Measurements from ENCODE around the gene NPPB.
"Not testable (repeated sequence)": the region's sequence is repeated elsewhere in the genome, so short reads cannot be mapped to it uniquely, and the experiment has no call there.

NPPB gene

GRCh38 chr1:11858613-11858967 lies at the start of gene NPPB:
NPPB (minus strand) TSS chr1:11858945; CDS start chr1:11858833, 112 bp downstream.
- no peak for FAIRE-seq

DNA sequence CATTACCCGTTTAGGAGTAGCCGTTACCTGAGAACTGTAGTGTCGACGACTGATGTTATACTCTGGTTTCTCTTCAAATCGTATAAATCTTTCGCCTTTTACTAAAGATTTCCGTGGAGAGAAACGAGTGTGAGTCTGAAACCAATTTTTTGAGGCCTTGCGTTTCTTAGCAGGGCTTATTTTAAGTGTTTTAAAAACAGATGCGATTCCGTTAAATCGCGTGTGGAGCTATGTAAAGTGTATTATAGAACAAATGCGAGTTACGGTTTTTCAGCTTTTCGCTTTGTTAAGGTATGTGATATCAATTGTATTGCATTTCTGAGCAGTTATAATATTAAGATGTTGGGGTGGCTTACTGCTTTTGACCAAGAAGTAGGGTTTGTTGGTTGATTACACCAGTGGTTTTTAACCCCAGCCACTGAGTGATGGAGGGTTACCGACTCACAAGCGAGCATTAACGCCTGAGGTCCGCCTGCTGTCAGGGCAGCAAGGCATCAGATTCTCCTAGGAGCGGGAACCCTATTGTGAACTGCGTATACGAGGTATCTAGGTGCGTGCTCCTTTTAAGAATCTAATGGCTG lies 49.4 kb upstream of the NPPB start:
- no peak for FAIRE-seq

DNA sequence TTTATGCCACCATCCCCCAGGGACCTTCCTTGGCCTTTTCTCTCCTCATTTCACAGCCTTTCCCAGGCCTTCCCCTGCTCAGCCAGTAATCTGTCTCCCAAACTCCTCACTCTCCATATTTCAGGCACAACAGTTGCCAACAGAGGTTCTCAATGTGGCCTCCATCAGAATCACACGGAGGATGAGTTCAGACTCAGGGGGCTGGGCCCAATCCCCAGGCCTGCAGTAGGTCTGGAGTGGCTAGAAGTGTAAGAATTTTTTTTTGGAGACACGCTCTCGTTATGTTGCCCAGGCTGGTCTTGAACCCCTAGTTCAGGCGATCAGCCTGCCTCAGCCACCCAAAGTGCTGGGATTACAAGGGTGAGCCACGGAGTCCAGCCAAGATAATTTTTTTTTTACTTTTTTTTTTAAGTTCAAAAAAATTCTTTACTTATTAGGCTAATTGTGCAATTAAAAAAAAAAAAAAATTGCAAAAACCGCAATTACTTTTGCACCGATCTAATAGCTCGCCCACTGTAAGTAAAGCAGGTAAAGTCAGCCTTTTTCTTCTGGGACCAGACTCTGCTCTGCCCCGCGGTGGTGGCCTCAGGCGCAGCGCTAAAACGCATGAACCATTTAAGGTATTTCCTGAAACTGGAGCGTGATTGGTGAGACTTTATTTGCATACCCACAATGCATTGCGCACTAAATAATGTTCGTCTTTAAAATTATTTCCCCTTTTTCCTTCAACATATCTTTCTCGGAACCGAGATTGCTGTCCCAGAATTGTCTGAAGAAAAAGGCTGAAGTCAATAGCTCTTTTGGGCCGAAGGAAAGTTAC lies 48.7 kb upstream of the NPPB start:
- FAIRE-seq: peak; percentile 98

GRCh38 chr1:11906870-11907269 lies 48.1 kb upstream of the NPPB start:
- no peak for FAIRE-seq

- FAIRE-seq: no peak
Observed at GRCh38 chr1:11904978-11905377, 46.2 kb upstream of the NPPB start.

GRCh38 chr1:11904156-11904555 lies 45.4 kb upstream of the NPPB start:
- FAIRE-seq: not testable (repeated sequence)

- no peak for FAIRE-seq
Observed at GRCh38 chr1:11903210-11903609, 44.5 kb upstream of the NPPB start.

- not testable (repeated sequence) for FAIRE-seq
Observed at GRCh38 chr1:11901446-11901845, 42.7 kb upstream of the NPPB start.

- FAIRE-seq: no peak
Observed at GRCh38 chr1:11898831-11899467, 40.2 kb upstream of the NPPB start.

GRCh38 chr1:11898086-11898785 lies 39.5 kb upstream of the NPPB start:
- no peak for FAIRE-seq

DNA sequence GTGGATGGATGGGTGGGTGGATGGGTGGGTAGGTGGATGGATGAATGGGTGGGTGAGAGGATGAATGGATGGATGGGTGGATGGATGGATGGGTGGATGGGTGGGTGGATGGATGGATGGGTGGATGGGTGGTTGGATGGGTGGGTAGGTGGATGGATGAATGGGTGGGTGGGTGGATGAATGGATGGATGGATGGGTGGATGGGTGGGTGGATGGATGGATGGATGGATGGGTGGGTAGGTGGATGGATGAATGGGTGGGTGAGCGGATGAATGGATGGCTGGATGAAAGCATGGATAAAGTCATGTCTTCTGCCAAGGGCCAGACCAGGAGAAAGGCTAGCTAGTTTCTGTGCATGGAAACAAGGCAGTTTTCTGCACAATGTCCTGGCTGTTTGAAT lies 35.8 kb upstream of the NPPB start:
- not testable (repeated sequence) for FAIRE-seq

- FAIRE-seq: no peak
Observed at GRCh38 chr1:11893907-11894251, 35.1 kb upstream of the NPPB start.

DNA sequence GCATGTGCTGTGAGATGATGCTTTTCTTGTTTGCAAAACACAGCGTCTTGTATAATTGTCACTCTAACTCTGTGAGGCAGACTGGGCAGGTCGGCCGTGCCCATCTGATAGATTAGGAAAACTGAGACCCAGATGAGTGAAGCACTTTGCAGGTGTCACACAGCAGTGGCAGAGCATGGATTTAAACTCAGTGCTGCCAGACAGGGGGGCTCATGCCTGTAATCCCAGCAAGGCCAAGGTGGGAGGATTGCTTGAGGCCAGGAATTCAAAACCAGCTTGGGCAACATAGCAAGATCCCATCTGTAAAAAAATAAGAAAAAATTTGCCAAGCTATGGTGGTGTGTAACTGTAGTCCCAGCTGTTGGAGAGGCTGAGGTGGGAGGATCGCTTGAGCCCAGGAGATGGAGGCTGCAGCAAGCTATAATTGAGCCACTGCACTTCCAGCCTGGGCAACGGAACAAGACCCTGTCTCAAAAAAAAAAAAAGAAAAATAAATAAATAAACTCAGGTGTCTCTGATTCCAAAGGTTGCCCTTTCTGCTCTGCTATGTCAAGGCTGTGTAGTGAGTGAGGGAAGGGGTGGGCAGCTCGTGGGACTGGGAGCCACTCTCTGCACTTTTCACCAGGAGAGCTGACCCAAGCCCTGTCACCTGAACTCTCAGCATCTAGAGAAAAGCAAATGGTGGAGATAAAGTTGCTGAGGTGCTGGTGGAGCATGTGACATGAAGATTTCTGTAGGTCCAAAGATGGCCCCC lies 32.9 kb upstream of the NPPB start:
- FAIRE-seq: no peak

DNA sequence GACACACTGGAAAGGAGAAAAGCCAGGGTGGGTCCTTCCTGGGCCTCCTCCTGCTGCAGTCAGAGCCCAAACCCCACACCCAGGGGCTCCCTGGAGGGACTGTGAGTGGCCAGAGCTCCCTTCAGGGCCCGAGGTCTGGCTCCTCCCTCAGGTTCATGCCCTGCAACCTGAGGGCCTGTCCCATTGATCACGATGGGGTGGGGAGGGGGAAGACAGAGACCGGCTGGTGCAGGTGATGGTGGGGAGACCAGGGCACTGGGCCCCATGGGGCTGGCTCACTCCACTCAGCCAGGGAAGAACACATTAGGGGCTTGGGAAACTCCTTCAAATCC lies 30.1 kb upstream of the NPPB start:
- no peak for FAIRE-seq

DNA sequence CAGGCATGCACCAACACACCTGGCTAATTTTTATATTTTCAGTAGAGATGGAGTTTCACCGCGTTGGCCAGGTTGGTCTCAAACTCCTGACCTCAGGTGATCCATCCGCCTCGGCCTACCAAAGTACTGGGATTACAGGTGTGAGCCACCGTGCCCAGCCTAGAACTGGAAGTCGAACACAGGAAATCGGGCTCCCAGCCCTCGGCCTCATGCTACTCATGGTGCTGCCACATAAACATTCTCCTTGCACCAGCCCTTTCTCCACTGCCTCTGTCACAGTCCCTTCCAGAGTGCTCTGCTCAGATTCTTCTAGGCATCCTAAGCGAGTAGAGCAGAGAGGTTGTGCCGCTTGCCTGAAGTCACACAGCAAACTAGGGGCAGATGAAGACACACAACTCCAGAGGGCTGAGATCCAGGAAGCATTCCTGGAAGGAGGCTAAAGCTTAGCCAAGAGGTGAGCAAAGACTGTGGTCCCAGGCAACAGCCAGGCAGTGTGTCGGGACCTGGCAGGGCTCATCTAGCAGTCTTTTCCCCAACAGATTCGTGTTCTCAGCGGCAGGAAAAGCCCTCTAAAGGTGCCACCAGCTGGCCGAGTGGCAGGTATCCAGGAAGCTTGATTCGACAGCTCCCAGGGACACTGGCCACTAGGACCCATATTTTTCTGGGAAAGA lies 29.6 kb upstream of the NPPB start:
- FAIRE-seq: no peak

GRCh38 chr1:11887666-11888007 lies 28.9 kb upstream of the NPPB start:
- FAIRE-seq: no peak

DNA sequence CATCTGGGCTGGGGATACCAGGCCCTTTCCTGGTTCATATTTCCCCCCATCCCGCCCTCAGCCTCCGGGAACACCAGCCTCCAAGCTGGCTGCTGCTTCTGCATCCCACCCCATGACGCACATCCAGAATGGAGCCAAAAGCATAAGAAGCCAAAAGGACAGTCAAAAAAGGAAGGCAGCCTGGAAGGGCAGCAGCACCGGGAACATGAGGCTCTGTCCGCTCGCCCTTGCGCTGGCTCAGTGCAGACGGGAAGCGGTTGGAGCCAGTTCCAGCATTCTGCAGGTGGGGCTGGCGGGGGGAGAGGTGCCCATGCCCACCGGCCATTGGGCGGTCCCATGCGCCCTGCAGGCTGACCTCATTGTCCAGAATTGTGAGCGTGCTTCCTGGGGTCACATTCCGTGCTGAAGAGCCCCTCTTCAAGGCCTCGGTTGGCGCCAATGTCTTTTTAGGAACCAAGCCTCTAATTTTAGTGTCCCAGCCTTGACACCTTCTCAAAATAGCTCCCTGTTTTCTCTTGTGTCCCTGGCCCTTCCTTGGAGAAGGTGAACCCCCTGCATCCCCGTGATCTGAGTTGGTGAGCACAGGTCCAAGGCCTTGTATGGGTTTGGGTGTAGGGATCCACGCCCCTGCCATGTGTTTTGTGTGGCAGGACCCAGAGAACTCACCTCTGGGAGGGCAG lies 28.4 kb upstream of the NPPB start:
- FAIRE-seq: no peak

GRCh38 chr1:11885916-11886315 lies 27.2 kb upstream of the NPPB start:
- FAIRE-seq: no peak

GRCh38 chr1:11882814-11883538 lies 24.2 kb upstream of the NPPB start:
- no peak for FAIRE-seq

GRCh38 chr1:11881749-11882441 lies 23.1 kb upstream of the NPPB start:
- no peak for FAIRE-seq
